HCT116 (cell line): Measurements from ENCODE around the gene ANO6. TPM values are rescaled to one million over a fixed set of nuclear protein-coding genes. Genes with fewer than 3 reads are reported as not detected.

Source experiments
- ATAC-seq: fragments of 200-7000 bp; cut with Tn5 transposase; 2 replicates; pipeline ENCODE4 v1.9.1; 2020; ENCODE audit warnings: mild to moderate bottlenecking, moderate library complexity
- BruUV-seq: library from RNA; stranded (reverse); fragments of 400-500 nt; replicated peaks from 2 replicates; lab custom pipeline; 2021; lab: Mats Ljungman, UMichigan
- CTCF ChIA-PET: fragments of 300-600 bp; sonication (Branson Sonifier 250); formaldehyde crosslinking; loops from one replicate; lab custom pipeline; 2021; ENCODE audit warnings: antibody characterized with exemption; lab: Charles Lee
- POLR2A ChIA-PET: fragments of 300-600, 350-600 bp; sonication (Branson Sonifier 250); formaldehyde crosslinking; loops from one replicate; lab custom pipeline; 2021; ENCODE audit warnings: antibody characterized with exemption; lab: Charles Lee
- RAD21 ChIA-PET, 2 experiments: fragments of 300-600 bp; sonication (Branson Sonifier 250); formaldehyde crosslinking; loops; one replicate each; lab custom pipeline; 2023; ENCODE audit warnings: low total read pairs in 2 of 2; ENCODE audit not compliant: uncharacterized antibody in 2 of 2, unreplicated experiment in 2 of 2, low non-redundant PET in 1 of 2; lab: Charles Lee
- DNase-seq: peaks from one replicate; pipeline ENCODE4 v3.0.0-alpha.2; 2010; ENCODE audit warnings: low read depth, low spot score
- H2AFZ ChIP-seq: fragments of 200-600 bp; shearing (Covaris generic), sonication (generic); 2 replicates; pipeline ENCODE4 v1.6.1; 2017; ENCODE audit warnings: low read depth, mixed run types, mixed read lengths, antibody characterized with exemption, low read length; ENCODE audit not compliant: poor library complexity, severe bottlenecking
- H3K27ac ChIP-seq: 2 replicates; pipeline ENCODE4 v1.5.1; 2012; ENCODE audit warnings: low read depth, low read length
- H3K27me3 ChIP-seq: fragments of 200-600 bp; sonication (generic); 2 replicates; pipeline ENCODE4 v1.6.1; 2016; ENCODE audit warnings: mixed run types, low read length, mixed read lengths; ENCODE audit not compliant: insufficient read depth
- H3K36me3 ChIP-seq, 2 experiments: fragments of 200-500 bp in 1 of 2; fragments of 200-600 bp in 1 of 2; sonication (Bioruptor generic) in 1 of 2; sonication (generic) in 1 of 2; 2 replicates each; pipeline versions ENCODE4 v1.5.1 to v1.6.1; 2014 to 2016; ENCODE audit warnings: low read length in 2 of 2, inconsistent platforms in 1 of 2, mixed read lengths in 1 of 2, mixed run types in 1 of 2; ENCODE audit not compliant: insufficient read depth in 2 of 2, control insufficient read depth in 1 of 2
- H3K4me1 ChIP-seq, 2 experiments: fragments of 200-600 bp in 1 of 2; sonication (generic) in 1 of 2; 2 replicates each; pipeline versions ENCODE4 v1.5.1 to v1.6.1; 2012 to 2017; ENCODE audit warnings: low read length in 2 of 2, inconsistent platforms in 1 of 2, mild to moderate bottlenecking in 1 of 2, mixed read lengths in 1 of 2, mixed run types in 1 of 2, moderate library complexity in 1 of 2; ENCODE audit not compliant: insufficient read depth in 2 of 2, control insufficient read depth in 1 of 2
- H3K4me2 ChIP-seq: fragments of 200-600 bp; sonication (generic); 2 replicates; pipeline ENCODE4 v1.6.1; 2017; ENCODE audit warnings: mixed run types, low read length, mixed read lengths
- H3K4me3 ChIP-seq, 2 experiments: fragments of 200-600 bp in 1 of 2; sonication (generic) in 1 of 2; replicated peaks in 1 of 2; 2 replicates each; pipeline ENCODE4 v1.5.1; 2011 to 2016; ENCODE audit warnings: low read length in 2 of 2, control low read depth in 1 of 2, low read depth in 1 of 2, mild to moderate bottlenecking in 1 of 2, mixed read lengths in 1 of 2, mixed run types in 1 of 2
- H3K79me2 ChIP-seq: fragments of 200-600 bp; sonication (generic); 2 replicates; pipeline ENCODE4 v1.6.1; 2017; ENCODE audit warnings: mild to moderate bottlenecking, mixed run types, low read length, moderate library complexity, mixed read lengths; ENCODE audit not compliant: insufficient read depth
- H3K9ac ChIP-seq: fragments of 200-600 bp; sonication (generic); 2 replicates; pipeline ENCODE4 v1.6.1; 2016; ENCODE audit warnings: low read length, mixed read lengths
- H3K9me2 ChIP-seq: fragments of 200-600 bp; sonication (generic), shearing (Covaris generic); 2 replicates; pipeline ENCODE4 v1.6.1; 2017; ENCODE audit warnings: mixed run types, mild to moderate bottlenecking, moderate library complexity; ENCODE audit not compliant: insufficient read depth
- H3K9me3 ChIP-seq, 2 experiments: fragments of 200-500 bp in 1 of 2; fragments of 200-600 bp in 1 of 2; sonication (Bioruptor generic) in 1 of 2; sonication (generic) in 1 of 2; 2 replicates each; pipeline ENCODE4 v1.6.1; 2014 to 2017; ENCODE audit warnings: low read length in 2 of 2, mixed read lengths in 2 of 2, inconsistent platforms in 1 of 2, low read depth in 1 of 2, mild to moderate bottlenecking in 1 of 2, mixed run types in 1 of 2, moderate library complexity in 1 of 2; ENCODE audit not compliant: control insufficient read depth in 1 of 2, insufficient read depth in 1 of 2
- H4K20me1 ChIP-seq: fragments of 200-600 bp; sonication (generic), shearing (Covaris generic); 2 replicates; pipeline ENCODE4 v1.6.1; 2017; ENCODE audit warnings: mixed run types, mild to moderate bottlenecking, moderate library complexity; ENCODE audit not compliant: insufficient read depth
- EGR1 ChIP-seq: IDR thresholded peaks from 2 replicates; pipeline ENCODE4 v1.6.1; 2012; ENCODE audit warnings: low read depth
- ELF1 ChIP-seq: IDR thresholded peaks from 2 replicates; pipeline ENCODE4 v1.6.1; 2012; ENCODE audit warnings: low read depth, borderline replicate concordance
- EZH2 ChIP-seq: fragments of 200-600 bp; sonication (generic); IDR thresholded peaks from 2 replicates; pipeline ENCODE4 v1.6.1; 2017; ENCODE audit warnings: antibody characterized with exemption, mixed run types
- EZH2phosphoT487 ChIP-seq: fragments of 200-600 bp; IDR thresholded peaks from 2 replicates; pipeline ENCODE4 v1.6.1; 2018; ENCODE audit warnings: antibody characterized with exemption, borderline replicate concordance
- FOSL1 ChIP-seq: IDR thresholded peaks from 2 replicates; pipeline ENCODE4 v1.6.1; 2012; ENCODE audit warnings: low read depth
- RAD21 ChIP-seq: IDR thresholded peaks from 2 replicates; pipeline ENCODE4 v1.6.1; 2012; ENCODE audit warnings: low read depth, mild to moderate bottlenecking
- SIN3A ChIP-seq: IDR thresholded peaks from 2 replicates; pipeline ENCODE4 v1.6.1; 2012; ENCODE audit warnings: low read depth
- SP1 ChIP-seq: IDR thresholded peaks from 2 replicates; pipeline ENCODE4 v1.6.1; 2012; ENCODE audit warnings: low read depth
- SRF ChIP-seq: IDR thresholded peaks from 2 replicates; pipeline ENCODE4 v1.6.1; 2012; ENCODE audit warnings: low read depth
- ZFX ChIP-seq: fragments of 450-650 bp; IDR thresholded peaks from 2 replicates; pipeline ENCODE4 v1.6.1; 2017
- ZNF274 ChIP-seq: fragments of 200-500 bp; sonication (Bioruptor generic); IDR thresholded peaks from 2 replicates; pipeline ENCODE4 v1.6.1; 2014; ENCODE audit warnings: mild to moderate bottlenecking, low read depth, low read length, inconsistent platforms
- intact Hi-C: fragments of 100-400 bp; cut with micrococcal nuclease; formaldehyde crosslinking; loops from 2 replicates; pipeline ENCODE4 v1.10.0; 2022
- total RNA-seq: library from RNA; stranded (reverse); gene quantifications from one replicate; pipeline ENCODE4 v1.2.1, GENCODE V29; 2021; ENCODE audit not compliant: unreplicated experiment
- TF ChIP-seq, protein P1 (sequence below): IDR thresholded peaks from 2 replicates; pipeline ENCODE4 v1.6.1; 2011; ENCODE audit warnings: mild to moderate bottlenecking, low read length, moderate library complexity; ENCODE audit not compliant: insufficient replicate concordance; ENCODE audit errors: extremely low read depth
- TF ChIP-seq, protein P2 (sequence below): IDR thresholded peaks from 2 replicates; pipeline ENCODE4 v1.6.1; 2012; ENCODE audit warnings: low read depth

Gene ANO6
- total RNA-seq, 1 experiment from 2014 or later, result 36.7 TPM

DNA sequence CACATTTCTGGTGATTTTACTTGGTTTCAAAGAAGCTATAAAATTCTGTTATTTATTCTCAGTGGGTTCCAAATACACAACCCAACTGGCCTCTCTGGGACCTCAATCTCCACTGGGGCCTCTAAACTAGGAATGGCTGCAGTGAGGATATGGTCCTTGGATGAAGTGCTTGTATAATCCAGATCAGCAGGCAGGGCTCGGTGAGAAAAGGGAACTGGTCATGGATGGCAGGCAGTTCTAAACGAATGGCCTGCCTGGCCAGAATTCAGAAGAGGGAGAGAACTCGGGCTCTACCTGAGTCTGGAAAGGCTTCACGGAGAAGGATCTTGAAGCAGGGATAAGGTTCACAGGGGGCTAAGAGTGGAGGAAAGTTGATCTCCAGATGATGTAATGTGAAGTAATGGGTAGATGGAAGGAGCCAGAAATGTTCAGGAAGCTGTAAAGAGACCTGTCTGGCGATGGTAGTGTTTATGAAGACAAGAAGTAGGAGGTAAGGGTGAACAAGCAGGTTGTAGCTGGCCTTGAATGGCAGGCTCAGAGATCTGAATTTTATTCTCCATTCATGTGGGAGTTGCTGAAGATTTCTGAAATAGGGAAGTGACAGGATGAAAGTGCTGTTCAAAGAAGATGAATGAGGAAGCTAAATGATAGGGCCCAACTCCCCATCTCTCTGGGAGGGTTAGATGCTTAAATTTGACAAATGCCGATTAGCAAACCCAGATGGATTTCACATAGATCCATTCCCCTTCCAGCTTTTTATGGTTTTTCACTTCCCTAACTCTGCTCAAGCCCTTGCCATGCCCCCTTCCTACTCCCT is 31.5 kb upstream of the ANO6 start:
- BruUV-seq, result no TSS peak
- no peak overlapping the region for H3K4me3 ChIP-seq
- H3K79me2 ChIP-seq, result no peaks in the 10 kb centered on the region
- H4K20me1 ChIP-seq, result no peaks in the 10 kb centered on the region
- ChIA-PET POLR2A (no interaction called here), RAD21 (no interaction called here), CTCF (interaction anchor here (0.7 to 1.9 kb wide), 2 partner anchors 31 to 204 kb away, joined by 3 to 10 read pairs; partner anchors contain the start of gene ANO6)
- no peak overlapping the region for H3K27ac ChIP-seq
- H3K9ac ChIP-seq, result no peak overlapping the region
- H3K9me2 ChIP-seq, result no peaks in the 10 kb centered on the region
- no peaks in the 10 kb centered on the region for H3K27me3 ChIP-seq
- H2AFZ ChIP-seq, result no peak overlapping the region
- DNase-seq (no peak), ATAC-seq (no peak)
- H3K9me3 ChIP-seq, result no peaks in the 10 kb centered on the region
- H3K4me1 ChIP-seq, result no peaks in the 10 kb centered on the region
- TF ChIP-seq ZFX, result no peak
- TF ChIP-seq SIN3A, result no peak
- TF ChIP-seq SP1, result no peak
- no peaks in the 10 kb centered on the region for H3K36me3 ChIP-seq
- intact Hi-C loops, result loop anchor here (5.0 kb wide), 1 partner anchor 563 kb away; no protein-coding TSS in a partner anchor
- no peak overlapping the region for H3K4me2 ChIP-seq

DNA sequence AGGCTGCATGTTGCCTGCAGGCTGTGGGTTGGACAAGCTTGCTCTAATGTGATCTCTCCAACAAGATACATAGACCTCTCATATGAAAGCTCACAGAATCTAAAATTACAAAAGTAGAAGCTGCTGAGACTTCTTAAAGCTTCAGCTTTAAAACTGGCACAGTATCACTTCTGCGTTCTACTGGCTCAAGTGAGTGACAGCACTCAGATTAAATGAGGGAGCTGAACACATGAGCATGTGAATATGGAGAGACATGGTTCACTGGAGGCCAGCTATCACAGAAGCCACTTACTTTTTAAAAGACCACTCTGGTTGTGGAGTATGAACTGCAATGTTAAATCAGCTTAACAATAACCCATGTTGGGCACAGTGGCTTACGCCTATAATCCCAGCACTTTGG is 29.1 kb upstream of the ANO6 start:
- no peak overlapping the region for H3K4me3 ChIP-seq
- H3K27me3 ChIP-seq, result no peaks in the 10 kb centered on the region
- ChIA-PET CTCF (interaction anchor here (1.3 kb wide), 1 partner anchor 16 kb away, joined by 4 read pairs; no protein-coding TSS in a partner anchor), RAD21 (no interaction called here), POLR2A (no interaction called here)
- no peaks in the 10 kb centered on the region for H3K36me3 ChIP-seq
- H3K79me2 ChIP-seq, result no peaks in the 10 kb centered on the region
- no peaks in the 10 kb centered on the region for H4K20me1 ChIP-seq
- H3K9me2 ChIP-seq, result no peaks in the 10 kb centered on the region
- DNase-seq (no peak), ATAC-seq (no peak)
- TF ChIP-seq FOSL1, result no peak
- no peak for TF ChIP-seq ZNF274
- no peak for TF ChIP-seq SRF
- TF ChIP-seq SIN3A, result no peak
- TF ChIP-seq EGR1, result no peak
- no peak for TF ChIP-seq ELF1
- no peak for TF ChIP-seq SP1
- no peak for TF ChIP-seq ZFX
- TF ChIP-seq, protein P1, sequence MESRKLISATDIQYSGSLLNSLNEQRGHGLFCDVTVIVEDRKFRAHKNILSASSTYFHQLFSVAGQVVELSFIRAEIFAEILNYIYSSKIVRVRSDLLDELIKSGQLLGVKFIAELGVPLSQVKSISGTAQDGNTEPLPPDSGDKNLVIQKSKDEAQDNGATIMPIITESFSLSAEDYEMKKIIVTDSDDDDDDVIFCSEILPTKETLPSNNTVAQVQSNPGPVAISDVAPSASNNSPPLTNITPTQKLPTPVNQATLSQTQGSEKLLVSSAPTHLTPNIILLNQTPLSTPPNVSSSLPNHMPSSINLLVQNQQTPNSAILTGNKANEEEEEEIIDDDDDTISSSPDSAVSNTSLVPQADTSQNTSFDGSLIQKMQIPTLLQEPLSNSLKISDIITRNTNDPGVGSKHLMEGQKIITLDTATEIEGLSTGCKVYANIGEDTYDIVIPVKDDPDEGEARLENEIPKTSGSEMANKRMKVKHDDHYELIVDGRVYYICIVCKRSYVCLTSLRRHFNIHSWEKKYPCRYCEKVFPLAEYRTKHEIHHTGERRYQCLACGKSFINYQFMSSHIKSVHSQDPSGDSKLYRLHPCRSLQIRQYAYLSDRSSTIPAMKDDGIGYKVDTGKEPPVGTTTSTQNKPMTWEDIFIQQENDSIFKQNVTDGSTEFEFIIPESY, result no peak
- TF ChIP-seq RAD21, result no peak
- TF ChIP-seq EZH2phosphoT487, result no peak
- TF ChIP-seq, protein P2, sequence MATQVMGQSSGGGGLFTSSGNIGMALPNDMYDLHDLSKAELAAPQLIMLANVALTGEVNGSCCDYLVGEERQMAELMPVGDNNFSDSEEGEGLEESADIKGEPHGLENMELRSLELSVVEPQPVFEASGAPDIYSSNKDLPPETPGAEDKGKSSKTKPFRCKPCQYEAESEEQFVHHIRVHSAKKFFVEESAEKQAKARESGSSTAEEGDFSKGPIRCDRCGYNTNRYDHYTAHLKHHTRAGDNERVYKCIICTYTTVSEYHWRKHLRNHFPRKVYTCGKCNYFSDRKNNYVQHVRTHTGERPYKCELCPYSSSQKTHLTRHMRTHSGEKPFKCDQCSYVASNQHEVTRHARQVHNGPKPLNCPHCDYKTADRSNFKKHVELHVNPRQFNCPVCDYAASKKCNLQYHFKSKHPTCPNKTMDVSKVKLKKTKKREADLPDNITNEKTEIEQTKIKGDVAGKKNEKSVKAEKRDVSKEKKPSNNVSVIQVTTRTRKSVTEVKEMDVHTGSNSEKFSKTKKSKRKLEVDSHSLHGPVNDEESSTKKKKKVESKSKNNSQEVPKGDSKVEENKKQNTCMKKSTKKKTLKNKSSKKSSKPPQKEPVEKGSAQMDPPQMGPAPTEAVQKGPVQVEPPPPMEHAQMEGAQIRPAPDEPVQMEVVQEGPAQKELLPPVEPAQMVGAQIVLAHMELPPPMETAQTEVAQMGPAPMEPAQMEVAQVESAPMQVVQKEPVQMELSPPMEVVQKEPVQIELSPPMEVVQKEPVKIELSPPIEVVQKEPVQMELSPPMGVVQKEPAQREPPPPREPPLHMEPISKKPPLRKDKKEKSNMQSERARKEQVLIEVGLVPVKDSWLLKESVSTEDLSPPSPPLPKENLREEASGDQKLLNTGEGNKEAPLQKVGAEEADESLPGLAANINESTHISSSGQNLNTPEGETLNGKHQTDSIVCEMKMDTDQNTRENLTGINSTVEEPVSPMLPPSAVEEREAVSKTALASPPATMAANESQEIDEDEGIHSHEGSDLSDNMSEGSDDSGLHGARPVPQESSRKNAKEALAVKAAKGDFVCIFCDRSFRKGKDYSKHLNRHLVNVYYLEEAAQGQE, result no peak
- no peak for TF ChIP-seq EZH2
- no peaks in the 10 kb centered on the region for H3K9me3 ChIP-seq
- H3K9ac ChIP-seq, result no peak overlapping the region
- H3K27ac ChIP-seq, result no peak overlapping the region
- no peak overlapping the region for H2AFZ ChIP-seq
- H3K4me2 ChIP-seq, result no peak overlapping the region
- intact Hi-C loops, result no loop called here
- no TSS peak for BruUV-seq
- peaks cover 11 to 12% of the 10 kb centered on the region in 2 experiments for H3K4me1 ChIP-seq
